ENCODE measurements around the gene SPSB2.
"Not testable (repeated sequence)": the region's sequence is repeated elsewhere in the genome, so short reads cannot be mapped to it uniquely, and the experiment has no call there.

The SPSB2 gene

DNA sequence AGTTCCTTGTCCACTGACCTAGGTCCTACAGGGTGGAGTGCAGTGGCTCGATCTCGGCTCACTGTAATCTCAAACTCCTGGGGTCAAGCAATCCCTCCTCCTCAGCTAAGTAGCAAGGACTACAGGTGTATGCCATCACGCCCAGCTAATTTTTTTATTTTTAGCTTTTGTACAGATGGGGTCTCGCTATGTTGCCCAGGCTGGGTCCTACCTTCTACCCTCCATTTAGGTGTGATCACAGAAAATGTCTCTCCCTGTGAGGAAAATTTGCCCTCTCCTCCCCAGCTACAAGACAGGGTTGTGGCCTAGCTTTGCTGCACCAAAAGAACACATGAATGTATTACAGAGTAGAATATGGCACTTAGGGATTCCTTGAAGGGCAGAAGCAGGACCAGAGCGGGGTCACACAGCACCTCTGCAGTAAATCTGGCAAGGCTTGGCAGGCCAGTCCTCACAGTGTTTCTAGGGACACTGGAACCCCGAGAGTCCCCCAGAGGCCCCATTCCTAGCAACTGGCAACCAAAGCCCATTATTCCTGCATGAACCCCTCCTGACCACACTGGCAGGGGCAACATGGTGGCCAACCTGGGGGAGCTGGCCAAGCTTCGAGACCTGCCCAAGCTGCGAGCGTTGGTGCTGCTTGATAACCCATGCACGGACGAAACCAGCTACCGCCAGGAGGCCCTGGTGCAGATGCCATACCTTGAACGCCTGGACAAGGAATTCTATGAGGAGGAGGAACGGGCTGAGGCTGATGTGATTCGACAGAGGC is 39.2 kb upstream of the SPSB2 start:
- Histone ChIP-seq H3K27me3 (ENCODE audit: insufficient read depth, low read length) (peaks cover 5% of the 10 kb centered on the region), H3K27ac (ENCODE audit: low read length) (no peak overlapping the region), H3K36me3 (ENCODE audit: insufficient read depth, low read depth, low read length) (peaks cover 16% of the 10 kb centered on the region), H3K9ac (ENCODE audit: low read depth, low read length) (no peak overlapping the region), H3K9me3 (ENCODE audit: insufficient read depth, low read depth, low read length) (no peaks in the 10 kb centered on the region), H3K4me1 (ENCODE audit: insufficient read depth, low read length) (peaks cover 4% of the 10 kb centered on the region; the same call in 1 of the 2 replicates), H3K4me3 (ENCODE audit: low read length) (no peak overlapping the region)

DNA sequence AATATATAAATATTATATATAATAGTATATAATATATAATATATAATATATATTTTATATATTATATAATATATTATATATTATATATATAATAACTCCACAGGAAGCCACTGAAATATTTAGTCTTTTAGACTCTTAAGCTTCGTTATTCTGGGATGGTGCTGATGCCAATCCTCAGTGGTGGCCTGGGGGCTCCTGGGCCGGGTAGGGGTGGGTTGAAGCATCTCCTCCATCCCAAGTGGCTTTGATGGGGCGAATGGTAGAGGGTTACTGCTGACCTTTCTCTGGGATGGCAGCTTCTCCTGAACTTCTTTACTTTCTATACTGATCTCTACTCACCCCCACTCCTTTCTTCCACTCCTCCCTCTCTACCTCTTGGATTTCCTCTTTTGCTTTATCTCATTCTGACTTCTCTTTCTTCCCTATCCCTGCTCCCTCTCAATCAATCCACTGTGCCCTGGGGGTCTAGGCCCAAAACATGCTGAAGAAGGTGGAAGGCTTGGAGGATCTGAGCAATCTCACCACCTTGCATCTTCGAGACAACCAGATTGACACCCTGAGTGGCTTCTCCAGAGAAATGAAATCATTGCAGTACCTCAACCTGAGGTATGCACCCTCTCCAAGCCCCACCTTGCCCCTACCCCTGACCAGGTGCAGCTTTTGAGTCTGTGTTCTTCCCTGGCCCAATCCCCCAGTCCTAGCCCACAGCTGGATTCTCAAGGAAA is 36.5 kb upstream of the SPSB2 start:
- no peaks in the 10 kb centered on the region for H3K36me3 ChIP-seq (ENCODE audit: insufficient read depth, low read depth, low read length)
- H3K27ac ChIP-seq (ENCODE audit: low read length), result no peak overlapping the region
- peaks cover 4% of the 10 kb centered on the region; the same call in 1 of the 2 replicates for H3K4me1 ChIP-seq (ENCODE audit: insufficient read depth, low read length)
- H3K9me3 ChIP-seq (ENCODE audit: insufficient read depth, low read depth, low read length), result no peaks in the 10 kb centered on the region
- no peak overlapping the region for H3K4me3 ChIP-seq (ENCODE audit: low read length)
- no peak overlapping the region for H3K9ac ChIP-seq (ENCODE audit: low read depth, low read length)
- H3K27me3 ChIP-seq (ENCODE audit: insufficient read depth, low read length), result peaks cover 18% of the 10 kb centered on the region

DNA sequence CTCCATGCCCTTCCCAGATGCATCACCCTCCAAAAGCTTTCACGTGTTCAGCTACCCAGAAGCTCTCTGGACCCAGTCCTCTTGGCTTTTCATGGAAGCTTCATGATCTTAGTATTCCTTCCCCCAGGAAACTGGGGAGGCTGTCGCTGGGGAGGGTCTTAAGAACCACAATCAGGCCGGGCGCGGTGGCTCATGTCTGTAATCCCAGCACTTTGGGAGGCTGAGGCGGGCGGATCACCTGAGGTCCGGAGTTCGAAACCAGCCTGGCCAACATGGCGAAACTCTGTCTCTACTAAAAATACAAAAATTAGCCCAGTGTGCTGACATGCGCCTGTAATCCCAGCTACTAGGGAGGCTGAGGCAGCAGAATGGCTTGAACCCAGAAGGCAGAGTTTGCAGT is 35.0 kb upstream of the SPSB2 start:
- not testable (repeated sequence) for H3K9me3 ChIP-seq (ENCODE audit: insufficient read depth, low read depth, low read length); H3K36me3 ChIP-seq (ENCODE audit: insufficient read depth, low read depth, low read length); H3K9ac ChIP-seq (ENCODE audit: low read depth, low read length); H3K4me3 ChIP-seq (ENCODE audit: low read length); H3K27ac ChIP-seq (ENCODE audit: low read length); H3K4me1 ChIP-seq (ENCODE audit: insufficient read depth, low read length)
- peaks cover 14% of the 10 kb centered on the region for H3K27me3 ChIP-seq (ENCODE audit: insufficient read depth, low read length)

DNA sequence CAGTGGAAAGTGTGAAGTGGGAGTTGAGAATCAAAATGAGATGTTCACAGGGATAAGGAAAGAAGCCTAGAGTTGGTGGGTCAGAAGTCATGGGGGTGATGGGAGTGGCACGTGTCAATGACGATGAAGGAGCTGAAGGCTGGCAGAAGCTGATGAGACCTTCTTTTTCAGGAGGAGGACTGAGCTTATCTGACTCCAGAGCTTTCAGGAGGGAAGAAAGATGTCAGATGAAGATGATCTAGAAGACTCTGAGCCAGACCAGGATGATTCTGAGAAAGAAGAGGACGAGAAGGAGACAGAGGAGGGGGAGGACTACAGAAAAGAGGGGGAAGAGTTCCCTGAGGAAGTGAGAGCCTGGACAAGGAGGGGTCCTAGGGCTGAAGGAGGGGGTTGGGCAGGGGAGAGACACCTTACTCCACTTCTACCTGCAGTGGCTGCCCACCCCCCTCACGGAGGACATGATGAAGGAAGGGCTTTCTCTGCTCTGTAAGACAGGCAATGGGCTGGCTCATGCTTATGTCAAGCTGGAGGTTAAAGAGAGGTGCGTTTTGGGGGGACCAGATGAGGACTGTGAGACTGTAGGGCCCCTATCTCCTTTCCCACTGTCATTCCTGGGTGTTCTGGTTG is 32.4 kb upstream of the SPSB2 start:
- Histone ChIP-seq H3K9me3 (ENCODE audit: insufficient read depth, low read depth, low read length) (no peaks in the 10 kb centered on the region), H3K4me3 (ENCODE audit: low read length) (peak overlapping the region; percentile 75), H3K36me3 (ENCODE audit: insufficient read depth, low read depth, low read length) (no peaks in the 10 kb centered on the region), H3K27ac (ENCODE audit: low read length) (no peak overlapping the region), H3K27me3 (ENCODE audit: insufficient read depth, low read length) (peaks cover 14% of the 10 kb centered on the region), H3K4me1 (ENCODE audit: insufficient read depth, low read length) (peaks cover 5% of the 10 kb centered on the region; the same call in 1 of the 2 replicates), H3K9ac (ENCODE audit: low read depth, low read length) (peak overlapping the region; percentile 73; the same call in 1 of the 2 replicates)

DNA sequence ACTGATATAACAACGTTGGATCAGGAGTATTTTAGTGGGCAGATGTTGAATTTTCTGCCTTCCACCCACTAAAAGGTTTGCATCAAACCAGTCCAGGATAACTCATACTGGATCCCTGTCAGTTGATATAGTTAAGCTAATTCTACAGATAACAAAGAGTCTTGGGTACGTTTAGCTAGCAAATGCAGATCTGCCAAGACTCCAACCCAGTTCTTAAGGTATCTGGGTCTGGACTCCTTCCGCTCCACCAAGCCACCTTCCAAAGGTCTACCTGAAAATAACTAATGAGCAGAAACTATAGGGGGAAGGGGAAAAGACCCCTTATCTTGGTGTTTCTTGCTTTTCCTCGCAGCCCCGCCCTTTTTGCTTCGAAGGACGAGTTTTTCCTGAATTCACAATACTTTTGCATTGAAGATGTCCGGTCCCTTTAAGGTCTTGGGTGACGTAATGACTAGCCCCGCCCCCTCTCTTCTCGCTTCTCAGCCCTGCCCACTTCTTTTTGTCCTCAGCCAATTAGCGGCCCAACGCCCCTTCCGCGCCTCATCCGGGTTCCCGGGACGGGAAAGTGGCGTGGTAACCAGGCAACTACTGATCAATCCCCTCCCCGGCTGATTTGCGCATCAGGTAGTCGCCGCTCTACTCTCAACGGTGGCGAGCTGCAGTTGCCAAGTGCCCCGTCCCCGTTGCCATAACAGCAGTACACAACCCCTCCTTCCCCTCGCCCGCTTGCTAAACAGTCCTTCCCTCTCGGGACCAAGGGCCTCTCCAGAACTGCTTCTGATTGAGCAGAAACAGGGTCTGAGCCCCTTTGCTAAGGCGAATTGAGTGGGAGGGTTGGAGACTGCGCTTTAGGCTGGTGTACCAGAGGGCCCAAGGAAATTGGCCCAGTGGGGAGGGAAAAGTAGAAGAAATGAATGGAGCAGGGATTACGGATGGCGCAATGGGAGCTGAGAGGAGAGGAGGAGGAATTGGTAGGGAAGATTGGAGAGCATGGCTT is 31.5 kb upstream of the SPSB2 start, which contains the start of gene LRRC23:
LRRC23 (plus strand) TSS at position 543 of the 997 bp plus-strand sequence. CDS start 812 bp downstream, outside the sequence.
- Histone ChIP-seq H3K27me3 (ENCODE audit: insufficient read depth, low read length) (peaks cover 14% of the 10 kb centered on the region), H3K9me3 (ENCODE audit: insufficient read depth, low read depth, low read length) (no peaks in the 10 kb centered on the region), H3K4me1 (ENCODE audit: insufficient read depth, low read length) (peaks cover 5% of the 10 kb centered on the region; the same call in 1 of the 2 replicates), H3K4me3 (ENCODE audit: low read length) (peak within 1 kb of the TSS; percentile 75), H3K36me3 (ENCODE audit: insufficient read depth, low read depth, low read length) (no peaks in the 10 kb centered on the region), H3K9ac (ENCODE audit: low read depth, low read length) (peak within 1 kb of the TSS; percentile 73; the same call in 1 of the 2 replicates), H3K27ac (ENCODE audit: low read length) (peak within 1 kb of the TSS; percentile 49)

DNA sequence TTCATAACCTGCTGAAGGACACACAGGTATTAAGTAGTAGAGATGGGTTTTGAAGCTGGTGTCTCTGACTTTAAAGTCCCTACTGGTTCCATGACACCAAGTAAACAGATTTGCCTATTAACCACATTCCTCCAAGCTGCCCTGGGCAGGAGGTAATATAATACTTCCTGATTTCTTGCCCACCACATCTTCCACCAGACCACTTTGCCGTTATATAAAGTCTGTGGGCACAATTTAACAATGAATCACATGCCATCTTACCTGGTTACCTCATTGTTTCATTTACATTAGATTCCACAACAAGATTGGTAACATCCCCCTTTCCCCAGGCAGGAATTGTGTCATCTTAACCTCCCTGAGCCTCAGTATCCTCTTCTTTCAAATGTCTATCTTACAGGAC is 30.6 kb upstream of the SPSB2 start:
- no peaks in the 10 kb centered on the region for H3K9me3 ChIP-seq (ENCODE audit: insufficient read depth, low read depth, low read length)
- peak overlapping the region; percentile 68; the same call in 1 of the 2 replicates for H3K9ac ChIP-seq (ENCODE audit: low read depth, low read length)
- peaks cover 14% of the 10 kb centered on the region for H3K27me3 ChIP-seq (ENCODE audit: insufficient read depth, low read length)
- peak overlapping the region; percentile 50; the same call in 1 of the 2 replicates for H3K4me3 ChIP-seq (ENCODE audit: low read length)
- H3K36me3 ChIP-seq (ENCODE audit: insufficient read depth, low read depth, low read length), result no peaks in the 10 kb centered on the region
- H3K27ac ChIP-seq (ENCODE audit: low read length), result peak overlapping the region; percentile 49
- peaks cover 5% of the 10 kb centered on the region; the same call in 1 of the 2 replicates for H3K4me1 ChIP-seq (ENCODE audit: insufficient read depth, low read length)

DNA sequence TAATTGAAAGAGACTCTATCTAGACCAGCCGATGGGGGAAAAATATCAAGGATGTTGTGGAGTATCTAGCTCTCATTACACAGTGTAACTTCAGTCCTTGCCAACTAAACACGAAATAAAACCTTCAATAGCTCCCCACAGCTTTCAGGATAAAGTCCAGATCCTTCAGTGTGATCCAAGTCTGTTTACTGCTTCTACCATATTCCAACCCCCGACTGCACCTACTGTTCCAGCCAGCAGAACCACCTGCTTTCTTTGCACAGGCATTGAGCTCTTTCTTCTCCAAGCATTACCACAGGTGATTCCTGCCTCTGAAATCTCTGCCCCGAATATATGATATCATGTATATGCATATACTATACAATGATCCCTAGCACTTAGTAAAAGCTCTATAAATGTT is 29.3 kb upstream of the SPSB2 start:
- no peaks in the 10 kb centered on the region for H3K9me3 ChIP-seq (ENCODE audit: insufficient read depth, low read depth, low read length)
- no peaks in the 10 kb centered on the region for H3K36me3 ChIP-seq (ENCODE audit: insufficient read depth, low read depth, low read length)
- H3K4me3 ChIP-seq (ENCODE audit: low read length), result no peak overlapping the region
- no peak overlapping the region for H3K9ac ChIP-seq (ENCODE audit: low read depth, low read length)
- peaks cover 5% of the 10 kb centered on the region; the same call in 1 of the 2 replicates for H3K4me1 ChIP-seq (ENCODE audit: insufficient read depth, low read length)
- peaks cover 14% of the 10 kb centered on the region for H3K27me3 ChIP-seq (ENCODE audit: insufficient read depth, low read length)
- no peak overlapping the region for H3K27ac ChIP-seq (ENCODE audit: low read length)

DNA sequence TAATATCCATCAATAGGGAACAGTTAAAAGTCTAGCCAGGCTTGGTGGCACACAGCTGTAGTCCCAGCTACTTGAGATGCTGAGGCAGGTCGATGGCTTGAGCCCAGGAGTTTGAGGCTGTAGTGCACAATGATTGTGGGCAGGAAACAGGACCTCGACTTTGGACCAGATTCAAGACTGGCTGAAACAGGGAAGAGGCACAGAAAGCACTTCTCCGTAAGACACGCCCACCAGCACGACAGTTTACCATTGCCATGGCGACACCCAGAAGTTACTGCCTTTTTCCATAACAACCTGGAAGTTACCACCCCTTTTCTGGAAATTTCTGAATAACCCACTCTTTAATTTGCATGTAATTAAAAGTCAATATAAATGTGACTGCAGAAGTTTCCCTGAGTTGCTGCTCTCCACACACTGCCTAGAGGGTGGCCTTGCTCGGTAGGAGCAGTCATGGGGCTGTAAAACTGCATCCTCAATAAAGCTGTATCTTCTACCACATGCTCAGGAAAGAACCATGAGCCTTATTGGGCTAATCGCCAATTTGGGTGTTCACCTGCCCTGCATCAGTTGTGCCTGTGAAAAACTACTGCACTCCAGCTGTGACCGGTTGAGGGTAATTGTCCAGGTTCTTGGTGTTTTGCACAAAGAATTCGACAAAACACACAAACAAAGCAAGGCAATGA is 26.9 kb upstream of the SPSB2 start:
- no peaks in the 10 kb centered on the region for H3K9me3 ChIP-seq (ENCODE audit: insufficient read depth, low read depth, low read length)
- H3K27ac ChIP-seq (ENCODE audit: low read length), result no peak overlapping the region
- H3K4me1 ChIP-seq (ENCODE audit: insufficient read depth, low read length), result peaks cover 5% of the 10 kb centered on the region; the same call in 1 of the 2 replicates
- H3K9ac ChIP-seq (ENCODE audit: low read depth, low read length), result no peak overlapping the region
- no peaks in the 10 kb centered on the region for H3K36me3 ChIP-seq (ENCODE audit: insufficient read depth, low read depth, low read length)
- no peak overlapping the region for H3K4me3 ChIP-seq (ENCODE audit: low read length)
- no peaks in the 10 kb centered on the region for H3K27me3 ChIP-seq (ENCODE audit: insufficient read depth, low read length)

DNA sequence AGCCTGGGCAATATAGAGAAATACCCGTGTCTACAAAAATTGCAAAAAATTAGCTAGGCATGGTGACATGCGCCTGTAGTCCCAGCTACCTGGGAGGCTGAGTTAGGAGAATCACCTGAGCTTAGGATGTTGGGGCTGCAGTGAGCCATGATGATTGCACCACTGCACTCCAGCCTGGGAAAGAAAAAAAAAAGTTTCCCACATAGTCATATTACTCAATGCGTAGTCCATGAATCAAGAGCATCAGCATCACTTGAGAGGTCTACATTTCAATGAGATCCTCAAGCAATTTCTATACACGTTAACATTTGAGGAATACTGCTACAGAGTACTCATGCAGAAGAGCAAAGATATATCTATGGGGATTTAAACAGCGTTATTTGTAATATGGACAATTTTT is 26.3 kb upstream of the SPSB2 start:
- Histone ChIP-seq H3K4me1 (ENCODE audit: insufficient read depth, low read length) (peaks cover 5% of the 10 kb centered on the region; the same call in 1 of the 2 replicates), H3K27me3 (ENCODE audit: insufficient read depth, low read length) (no peaks in the 10 kb centered on the region), H3K27ac (ENCODE audit: low read length) (no peak overlapping the region), H3K9me3 (ENCODE audit: insufficient read depth, low read depth, low read length) (no peaks in the 10 kb centered on the region), H3K9ac (ENCODE audit: low read depth, low read length) (no peak overlapping the region), H3K4me3 (ENCODE audit: low read length) (no peak overlapping the region), H3K36me3 (ENCODE audit: insufficient read depth, low read depth, low read length) (no peaks in the 10 kb centered on the region)

DNA sequence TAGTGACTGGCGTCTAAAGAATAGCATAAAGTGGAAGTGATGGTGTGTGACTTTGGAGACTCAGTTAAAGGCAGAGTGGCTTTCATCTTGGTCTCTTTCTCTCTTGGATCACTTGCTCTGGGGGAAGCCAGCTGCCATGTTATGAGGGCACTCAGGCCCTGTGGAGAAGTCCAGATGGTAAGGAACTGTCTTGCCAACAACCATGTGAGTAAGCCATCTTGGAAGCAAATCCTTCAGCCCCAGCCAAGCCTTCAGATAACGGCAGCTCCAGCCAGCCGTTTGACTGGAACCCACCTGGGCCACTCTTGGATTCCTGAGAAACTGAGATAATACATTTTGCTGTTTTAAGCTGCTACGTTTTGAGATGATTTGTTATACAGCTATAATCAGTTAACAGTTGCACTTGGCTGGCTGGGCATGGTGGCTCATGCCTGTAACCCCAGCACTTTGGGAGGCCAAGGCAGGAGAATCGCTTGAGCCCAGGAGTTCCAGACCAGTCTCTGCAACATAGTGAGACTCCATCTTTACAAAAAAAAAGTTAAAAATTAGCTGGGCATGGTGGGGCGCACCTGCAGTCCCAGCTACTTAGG is 23.8 kb upstream of the SPSB2 start:
- no peak overlapping the region for H3K9ac ChIP-seq (ENCODE audit: low read depth, low read length)
- no peak overlapping the region for H3K27ac ChIP-seq (ENCODE audit: low read length)
- H3K4me3 ChIP-seq (ENCODE audit: low read length), result no peak overlapping the region
- no peaks in the 10 kb centered on the region for H3K27me3 ChIP-seq (ENCODE audit: insufficient read depth, low read length)
- H3K4me1 ChIP-seq (ENCODE audit: insufficient read depth, low read length), result no peaks in the 10 kb centered on the region
- no peaks in the 10 kb centered on the region for H3K9me3 ChIP-seq (ENCODE audit: insufficient read depth, low read depth, low read length)
- no peaks in the 10 kb centered on the region for H3K36me3 ChIP-seq (ENCODE audit: insufficient read depth, low read depth, low read length)

Measured in iPS-20b (cell line).